ENCODE data around the gene TPSG1. TPM values are rescaled to one million over a fixed set of nuclear protein-coding genes. Genes with fewer than 3 reads are reported as not detected.
"Not testable (repeated sequence)": the region's sequence is repeated elsewhere in the genome, so short reads cannot be mapped to it uniquely, and the experiment has no call there.

Gene TPSG1
- total RNA-seq, 1 experiment from 2014 or later = not detected

DNA sequence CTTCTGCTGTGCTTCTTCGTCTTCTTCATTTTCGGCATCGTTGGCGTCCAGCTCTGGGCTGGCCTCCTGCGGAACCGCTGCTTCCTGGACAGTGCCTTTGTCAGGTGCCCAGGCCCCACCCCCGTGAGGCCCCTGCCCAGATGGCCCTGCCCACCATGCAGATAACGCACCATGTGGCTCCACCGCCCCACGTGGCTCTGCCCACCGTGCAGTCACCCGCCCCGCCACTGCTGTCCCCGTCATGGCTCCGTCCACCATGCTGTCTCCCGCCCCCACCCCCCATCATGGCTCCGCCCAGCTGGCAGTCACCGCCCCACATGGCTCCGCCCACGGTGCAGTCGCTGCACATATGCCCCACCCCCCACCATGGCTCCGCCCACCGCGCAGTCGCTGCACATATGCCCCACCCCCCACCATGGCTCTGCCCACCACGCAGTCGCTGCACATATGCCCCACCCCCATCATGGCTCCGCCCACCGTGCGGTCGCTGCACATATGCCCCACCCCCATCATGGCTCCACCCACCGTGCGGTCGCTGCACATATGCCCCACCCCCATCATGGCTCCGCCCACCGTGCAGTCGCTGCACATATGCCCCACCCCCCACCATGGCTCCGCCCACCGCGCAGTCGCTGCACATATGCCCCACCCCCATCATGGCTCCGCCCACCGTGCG is 26.3 kb downstream of the TPSG1 start:
- not testable (repeated sequence) for DNase-seq (ENCODE audit: low read depth)

GRCh38 chr16:1198194-1198593 is 26.9 kb downstream of the TPSG1 start:
- DNase-seq (ENCODE audit: low read depth) = no peak

DNA sequence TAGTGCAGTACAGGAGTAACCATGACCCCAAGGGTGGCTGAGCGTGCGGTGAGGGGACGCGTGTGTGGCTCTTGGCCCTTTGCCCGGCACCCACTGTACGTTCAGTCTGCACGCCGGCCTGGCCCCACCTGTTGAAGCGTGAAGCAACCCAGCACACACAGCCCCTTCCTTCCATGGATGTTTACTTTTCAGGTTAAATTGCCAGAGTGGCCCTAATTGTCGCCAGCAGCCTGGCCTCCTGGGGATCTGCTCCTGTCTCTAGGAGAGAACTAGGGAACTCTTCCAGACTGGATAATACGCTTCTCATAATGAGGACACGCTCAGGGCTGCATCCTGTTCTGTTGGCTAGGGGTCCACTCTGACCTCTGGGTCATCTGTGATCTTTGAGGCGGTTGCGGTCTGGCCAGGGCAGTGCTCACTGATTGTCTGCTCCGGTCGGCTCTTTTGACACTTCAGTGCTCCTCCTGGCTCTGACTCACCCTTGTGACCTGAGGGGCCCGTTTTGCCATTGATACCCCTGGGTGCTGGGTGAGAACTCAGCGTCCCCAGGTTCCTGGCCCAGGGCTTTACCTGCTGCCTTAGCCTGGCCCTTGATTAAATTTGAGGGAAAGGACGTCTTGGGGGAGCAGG is 27.7 kb downstream of the TPSG1 start:
- DNase-seq (ENCODE audit: low read depth) = no peak

- no peak for DNase-seq (ENCODE audit: low read depth)
Measured at GRCh38 chr16:1196494-1196893, 28.6 kb downstream of the TPSG1 start.

DNA sequence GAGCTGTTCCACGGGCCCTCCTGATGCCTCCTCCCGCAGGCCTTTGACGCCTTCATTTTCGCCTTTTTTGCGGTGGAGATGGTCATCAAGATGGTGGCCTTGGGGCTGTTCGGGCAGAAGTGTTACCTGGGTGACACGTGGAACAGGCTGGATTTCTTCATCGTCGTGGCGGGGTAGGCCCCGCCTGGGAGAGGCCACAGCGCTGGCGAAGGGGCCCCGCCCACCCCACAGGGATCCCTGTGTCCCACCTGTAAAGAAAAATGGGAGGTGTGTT is 29.7 kb downstream of the TPSG1 start:
- no peak for DNase-seq (ENCODE audit: low read depth)

- DNase-seq (ENCODE audit: low read depth) = no peak
Measured at GRCh38 chr16:1194665-1195392, 30.2 kb downstream of the TPSG1 start.

DNA sequence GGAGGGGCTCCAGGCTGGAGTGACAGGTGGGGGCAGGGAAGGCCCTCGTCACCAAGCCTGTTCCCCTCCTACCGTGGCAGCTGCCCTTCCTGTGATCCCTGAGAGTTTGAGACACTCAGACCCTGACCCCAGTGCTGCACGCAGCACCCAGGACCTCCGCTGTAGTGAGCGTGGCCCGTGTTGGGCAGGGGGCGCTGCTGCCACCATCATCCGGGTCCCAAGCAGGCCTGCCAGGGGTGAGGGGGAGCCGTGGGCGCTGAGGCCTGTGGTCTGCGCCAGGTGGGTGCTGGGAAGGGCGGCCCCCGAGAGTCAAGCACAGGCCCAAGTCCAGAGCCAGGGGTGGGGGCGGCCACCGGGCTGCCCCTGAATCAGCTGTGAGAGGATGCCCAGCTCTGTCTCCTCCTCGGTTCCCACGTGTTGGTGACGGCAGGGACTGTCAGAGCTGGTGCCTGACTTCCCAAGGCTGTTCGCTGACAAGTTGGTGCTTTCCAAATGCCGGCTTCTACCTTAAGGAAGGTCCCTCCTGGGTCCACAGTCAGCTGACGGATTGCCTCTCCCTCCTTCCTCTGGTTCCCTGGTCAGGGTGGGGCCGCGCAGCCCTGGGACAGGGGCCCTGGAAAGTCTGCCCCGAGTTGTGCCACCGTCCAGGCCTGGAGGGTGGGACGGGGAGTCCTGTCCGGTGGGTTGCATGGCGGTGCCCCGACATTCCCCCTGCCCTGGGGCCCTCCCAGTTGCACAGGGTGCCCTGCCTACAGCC is 31.1 kb downstream of the TPSG1 start:
- DNase-seq (ENCODE audit: low read depth) = no peak

DNA sequence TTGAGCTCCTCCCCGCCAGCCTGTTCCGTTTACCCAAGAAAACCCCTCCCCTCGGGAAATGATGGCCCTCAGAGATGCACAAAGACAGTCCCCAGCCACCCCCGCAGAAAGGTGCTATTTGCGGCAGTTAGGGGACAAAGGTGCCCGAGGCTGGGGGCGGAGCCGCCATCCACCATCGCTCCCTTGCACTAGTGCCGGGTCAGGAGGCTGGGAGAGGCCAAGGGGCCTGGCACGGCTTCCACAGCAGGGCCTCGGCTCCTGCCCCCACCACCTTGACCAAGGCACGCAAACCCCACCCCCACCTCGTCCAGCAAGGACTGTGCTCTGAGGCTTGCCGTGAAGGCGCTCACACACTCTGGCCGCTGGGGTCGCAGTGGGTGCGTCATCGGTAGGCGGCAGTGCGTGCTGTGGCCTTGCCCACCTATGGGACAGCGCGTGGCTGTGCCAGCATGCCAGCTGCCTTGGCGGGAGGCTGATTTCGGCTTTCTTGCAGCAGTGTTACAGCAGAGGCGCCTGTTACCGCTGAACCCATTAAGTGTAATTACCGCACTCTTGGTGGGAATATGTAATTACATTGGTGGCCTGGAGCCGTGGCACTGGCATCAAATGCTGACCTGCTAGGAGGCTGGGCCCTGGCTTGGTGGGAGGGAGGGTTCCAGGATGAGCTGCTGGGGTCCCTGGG is 31.8 kb downstream of the TPSG1 start:
- no peak for DNase-seq (ENCODE audit: low read depth)

GRCh38 chr16:1192384-1193073 is 32.5 kb downstream of the TPSG1 start:
- DNase-seq (ENCODE audit: low read depth) = no peak

DNA sequence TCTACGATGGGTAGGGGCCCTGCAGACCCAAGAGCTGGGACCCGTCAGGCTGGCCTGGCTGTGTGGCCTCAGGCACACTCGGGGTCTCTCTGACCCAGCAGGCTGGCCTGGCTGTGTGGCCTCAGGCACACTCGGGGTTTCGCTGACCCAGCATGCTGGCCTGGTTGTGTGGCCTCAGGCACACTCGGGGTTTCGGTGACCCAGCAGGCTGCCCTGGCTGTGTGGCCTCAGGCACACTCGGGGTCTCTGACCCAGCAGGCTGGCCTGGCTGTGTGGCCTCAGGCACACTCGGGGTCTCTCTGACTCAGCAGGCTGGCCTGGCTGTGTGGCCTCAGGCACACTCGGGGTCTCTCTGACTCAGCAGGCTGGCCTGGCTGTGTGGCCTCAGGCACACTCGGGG is 34.3 kb downstream of the TPSG1 start:
- not testable (repeated sequence) for DNase-seq (ENCODE audit: low read depth)

DNA sequence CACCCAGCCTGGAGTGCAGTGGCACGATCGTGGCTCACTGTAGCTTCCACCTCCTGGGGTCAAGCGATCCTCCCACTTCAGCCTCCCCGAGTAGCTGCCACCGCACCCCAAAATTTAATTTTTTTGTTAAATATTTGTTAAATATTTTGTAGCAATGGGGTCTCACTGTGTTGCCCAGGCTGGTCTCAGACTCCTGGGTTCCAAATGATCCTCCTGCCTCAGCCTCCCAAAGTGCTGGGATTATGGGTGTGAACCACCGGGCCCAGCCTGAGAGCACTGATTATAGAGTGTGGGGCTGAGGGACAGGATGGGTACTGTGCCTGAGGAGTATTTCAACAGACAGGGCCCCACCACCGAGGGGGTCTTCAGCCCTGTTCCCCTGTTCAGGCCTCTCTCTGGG is 35.6 kb downstream of the TPSG1 start:
- no peak for DNase-seq (ENCODE audit: low read depth)

- no peak for DNase-seq (ENCODE audit: low read depth)
Measured at GRCh38 chr16:1188432-1189189, 36.5 kb downstream of the TPSG1 start.

DNA sequence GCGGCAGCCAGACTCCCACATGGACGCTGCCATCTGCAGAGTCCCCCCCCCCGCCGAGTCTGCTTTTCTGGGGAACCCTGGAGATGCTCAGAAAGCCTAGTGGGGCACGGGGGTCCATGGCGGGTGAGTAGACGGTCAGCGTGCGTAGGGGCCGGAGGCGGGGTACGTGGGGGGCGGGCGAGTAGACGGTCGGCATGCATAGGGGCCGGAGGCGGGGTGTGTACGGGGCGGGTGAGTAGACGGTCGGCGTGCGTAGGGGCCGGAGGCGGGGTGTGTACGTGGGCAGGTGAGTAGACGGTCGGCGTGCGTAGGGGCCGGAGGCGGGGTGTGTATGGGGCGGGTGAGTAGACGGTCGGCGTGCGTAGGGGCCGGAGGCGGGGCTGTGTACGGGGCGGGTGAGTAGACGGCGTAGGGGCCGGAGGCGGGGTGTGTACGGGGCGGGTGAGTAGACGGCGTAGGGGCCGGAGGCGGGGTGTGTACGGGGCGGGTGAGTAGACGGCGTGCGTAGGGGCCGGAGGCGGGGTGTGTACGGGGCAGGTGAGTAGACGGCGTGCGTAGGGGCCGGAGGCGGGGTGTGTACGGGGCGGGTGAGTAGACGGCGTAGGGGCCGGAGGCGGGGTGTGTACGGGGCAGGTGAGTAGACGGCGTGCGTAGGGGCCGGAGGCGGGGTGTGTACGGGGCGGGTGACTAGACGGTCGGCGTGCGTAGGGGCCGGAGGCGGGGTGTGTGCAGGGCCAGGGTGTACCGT is 39.4 kb downstream of the TPSG1 start:
- not testable (repeated sequence) for DNase-seq (ENCODE audit: low read depth)

GRCh38 chr16:1184980-1185379 is 40.1 kb downstream of the TPSG1 start:
- DNase-seq (ENCODE audit: low read depth) = no peak

GRCh38 chr16:1184156-1184868 is 40.8 kb downstream of the TPSG1 start:
- DNase-seq (ENCODE audit: low read depth) = no peak

DNA sequence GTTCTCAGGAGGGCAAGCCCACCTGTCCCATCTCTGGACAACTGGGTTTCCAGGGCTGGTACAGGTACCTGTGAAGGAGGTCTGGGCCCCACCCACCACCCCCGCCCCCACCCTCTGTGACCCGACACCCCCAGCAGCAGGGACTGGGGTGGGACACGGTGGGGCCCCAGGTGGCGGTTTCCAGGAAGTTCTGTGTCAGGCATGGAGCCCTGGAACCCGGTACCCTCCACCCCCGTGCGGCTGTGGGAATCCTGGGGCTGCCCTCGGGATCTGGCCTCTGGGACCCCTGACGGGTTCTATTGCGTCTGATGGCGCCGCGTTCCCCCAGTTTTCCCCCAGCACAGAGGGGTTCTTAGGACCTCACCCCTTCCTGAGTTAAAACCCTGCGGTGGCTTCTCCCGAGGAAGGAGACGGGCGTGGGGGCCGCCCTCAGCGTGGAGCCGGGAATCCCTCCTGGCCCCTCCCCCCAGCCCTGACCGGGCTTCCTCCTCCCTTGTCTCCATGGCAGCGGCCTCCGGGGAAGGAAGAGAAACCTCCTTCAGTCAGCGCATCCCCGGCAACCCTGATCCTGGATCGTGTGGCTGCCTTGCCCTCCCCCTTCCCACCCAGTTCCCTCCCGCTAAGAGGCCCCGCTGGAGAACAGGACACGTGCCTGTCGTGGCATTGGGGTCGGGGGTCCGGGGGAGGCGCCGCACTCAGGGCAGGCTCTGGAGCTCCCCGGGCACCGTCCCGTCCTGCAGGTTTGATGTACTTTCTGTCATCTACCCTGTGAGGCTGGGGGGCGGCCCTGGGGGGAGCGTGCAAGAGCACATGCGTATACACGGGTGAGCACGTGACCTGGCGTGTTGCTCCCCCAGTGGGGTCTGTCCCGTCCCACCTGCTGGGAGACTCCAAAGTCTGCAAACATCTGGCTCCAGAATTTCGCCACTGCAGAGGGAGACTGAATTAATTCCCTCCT is 41.8 kb downstream of the TPSG1 start:
- no peak for DNase-seq (ENCODE audit: low read depth)

DNA sequence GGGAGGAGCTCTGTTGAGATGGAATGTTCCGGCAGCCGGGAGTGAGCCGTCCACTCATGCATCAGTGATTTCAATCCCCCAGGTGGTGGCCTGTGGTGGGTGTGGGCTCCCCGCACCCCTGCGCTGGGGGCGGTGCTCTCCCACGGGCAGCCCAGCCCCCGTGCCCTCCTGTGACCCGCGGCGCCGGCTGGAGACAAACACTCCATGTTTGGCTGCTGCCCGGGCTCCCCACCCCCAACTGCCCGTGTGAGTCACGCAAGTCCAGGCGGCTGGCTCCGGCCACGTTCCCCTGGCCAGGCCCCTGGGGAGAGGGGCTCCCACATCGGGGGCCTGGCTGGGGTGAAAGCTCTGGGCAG is 42.8 kb downstream of the TPSG1 start:
- no peak for DNase-seq (ENCODE audit: low read depth)
